ENCODE data around the gene LHFPL3. TPM values are rescaled to one million over a fixed set of nuclear protein-coding genes. Genes with fewer than 3 reads are reported as not detected.

Gene LHFPL3
- total RNA-seq, 1 experiment from 2014 or later = not detected

GRCh38 chr7:104657134-104657533 is 328.7 kb downstream of the LHFPL3 start:
- Histone ChIP-seq H3K56ac (ENCODE audit: insufficient read length, low read depth, low read length) (no peak overlapping the region), H2AK5ac (ENCODE audit: insufficient read length, low read length) (no peak overlapping the region), H3K9ac (ENCODE audit: extremely low read depth, insufficient read length, low read length) (no peak overlapping the region), H3K9me3 (ENCODE audit: control insufficient read depth, low read depth, low read length) (no peaks in the 10 kb centered on the region), H3K14ac (ENCODE audit: insufficient read depth, low read length) (no peak overlapping the region), H2BK12ac (ENCODE audit: insufficient read length, low read depth, low read length) (no peak overlapping the region), H2BK15ac (ENCODE audit: low read depth, low read length) (no peak overlapping the region), H4K20me1 (ENCODE audit: control insufficient read depth, insufficient read depth, insufficient read length) (no peaks in the 10 kb centered on the region), H3K4ac (ENCODE audit: low read depth, low read length) (no peak overlapping the region), H3K4me2 (ENCODE audit: insufficient read depth, insufficient read length, low read length) (no peak overlapping the region), H3K4me1 (ENCODE audit: insufficient read depth, low read length) (no peaks in the 10 kb centered on the region), H2BK120ac (ENCODE audit: low read depth, low read length, poor library complexity, severe bottlenecking) (no peak overlapping the region), H3K27me3 (ENCODE audit: insufficient read depth, low read length) (no peaks in the 10 kb centered on the region), H4K91ac (ENCODE audit: insufficient read length, low read depth, low read length) (no peak overlapping the region), H3K23ac (ENCODE audit: insufficient read length, low read depth, low read length) (no peak overlapping the region), H3K18ac (ENCODE audit: insufficient read length, low read depth, low read length) (no peak overlapping the region), H3T11ph (ENCODE audit: low read length) (no peak overlapping the region), H4K5ac (ENCODE audit: insufficient read length, low read depth, low read length) (no peak overlapping the region), H4K8ac (replicated peaks; ENCODE audit: insufficient read length, low read depth, low read length) (no peak overlapping the region), H2BK20ac (ENCODE audit: low read depth, low read length, poor library complexity, severe bottlenecking) (no peak overlapping the region), H3K23me2 (ENCODE audit: insufficient read length, low read depth, low read length, poor library complexity, severe bottlenecking) (no peaks in the 10 kb centered on the region), H3K79me2 (ENCODE audit: insufficient read depth, low read length) (no peaks in the 10 kb centered on the region), H3K27ac (ENCODE audit: insufficient read length, low read depth, low read length) (no peak overlapping the region), H3K79me1 (ENCODE audit: insufficient read depth, low read depth, low read length, poor library complexity, severe bottlenecking) (no peaks in the 10 kb centered on the region), H2BK5ac (ENCODE audit: insufficient read length, low read length) (no peak overlapping the region), H2AFZ (ENCODE audit: low read length) (no peak overlapping the region)
- DNase-seq = no peak
- Mint-ChIP-seq H3K4me1 (no peaks in the 10 kb centered on the region), H3K9me3 (no peaks in the 10 kb centered on the region), H3K4me3 (no peak overlapping the region), H3K36me3 (ENCODE audit: insufficient read depth in 1 of 3, low read depth in 3 of 3) (no peaks in the 10 kb centered on the region; a peak in 1 of 7 replicates), H3K27ac (no peak overlapping the region), H3K27me3 (ENCODE audit: low read depth) (no peaks in the 10 kb centered on the region; the same call in 1 of the 2 replicates)
- TF ChIP-seq CTCF (conservative IDR thresholded peaks at IDR 0.05) = no peak
- no CpG with 5 or more reads among the region's 1 CpG for WGBS (ENCODE audit: extremely low coverage, insufficient read length, low lambda C conversion rate)
